Keratinocyte (primary cell): ENCODE data around the gene FAM219A. TPM values are rescaled to one million over a fixed set of nuclear protein-coding genes. Genes with fewer than 3 reads are reported as not detected.
A peak's percentile ranks its signal among the peaks of the same experiment; 100 is the strongest.

ENCODE experiments used
- DNase-seq: peaks from one replicate; pipeline ENCODE4 v3.0.0-alpha.2; 2011; ENCODE audit warnings: low read depth, missing footprints, low spot score
- FAIRE-seq: peaks from 2 replicates; lab custom pipeline; 2011; peaks lifted over from hg19 to GRCh38; lab: Jason Lieb, UNC
- H2AFZ ChIP-seq: 2 replicates; pipeline ENCODE4 v1.6.0; 2012; ENCODE audit warnings: low read length, control low read depth, inconsistent platforms; ENCODE audit not compliant: control insufficient read depth
- H3K27ac ChIP-seq: 2 replicates; pipeline ENCODE4 v1.5.1; 2011; ENCODE audit warnings: low read length; ENCODE audit not compliant: control insufficient read depth, insufficient read depth
- H3K27me3 ChIP-seq: 3 replicates; pipeline ENCODE4 v1.6.0; 2011; ENCODE audit warnings: low read length; ENCODE audit not compliant: control insufficient read depth, insufficient read depth; ENCODE audit errors: extremely low read depth
- H3K36me3 ChIP-seq, 2 experiments: 2 replicates in 1 of 2; 3 replicates in 1 of 2; pipeline ENCODE4 v1.5.1; 2011; ENCODE audit warnings: low read length in 2 of 2, mild to moderate bottlenecking in 1 of 2; ENCODE audit not compliant: control insufficient read depth in 2 of 2, insufficient read depth in 2 of 2; ENCODE audit errors: extremely low read depth in 1 of 2
- H3K4me1 ChIP-seq: 3 replicates; pipeline ENCODE4 v1.5.1; 2011; ENCODE audit warnings: low read length; ENCODE audit not compliant: control insufficient read depth, insufficient read depth; ENCODE audit errors: extremely low read depth
- H3K4me2 ChIP-seq: 3 replicates; pipeline ENCODE4 v1.6.0; 2011; ENCODE audit warnings: low read depth, low read length; ENCODE audit not compliant: control insufficient read depth, insufficient read depth; ENCODE audit errors: extremely low read depth
- H3K4me3 ChIP-seq, 3 experiments: fragments of 200-600 bp in 1 of 3; sonication (generic) in 1 of 3; 2 replicates in 2 of 3; 3 replicates in 1 of 3; pipeline ENCODE4 v1.5.1; 2011 to 2016; ENCODE audit warnings: low read length in 3 of 3, mild to moderate bottlenecking in 3 of 3, control low read depth in 2 of 3, inconsistent platforms in 1 of 3, low read depth in 1 of 3, mixed read lengths in 1 of 3, mixed run types in 1 of 3, moderate library complexity in 1 of 3; ENCODE audit not compliant: control insufficient read depth in 2 of 3, insufficient read depth in 2 of 3; ENCODE audit errors: extremely low read depth in 1 of 3
- H3K79me2 ChIP-seq: 2 replicates; pipeline ENCODE4 v1.6.0; 2012; ENCODE audit warnings: low read length; ENCODE audit not compliant: control insufficient read depth, insufficient read depth
- H3K9ac ChIP-seq: 3 replicates; pipeline ENCODE4 v1.6.0; 2011; ENCODE audit warnings: low read length; ENCODE audit not compliant: control insufficient read depth, insufficient read depth; ENCODE audit errors: extremely low read depth
- H3K9me1 ChIP-seq: 3 replicates; pipeline ENCODE4 v1.6.0; 2011; ENCODE audit warnings: low read length; ENCODE audit not compliant: control insufficient read depth, insufficient read depth; ENCODE audit errors: extremely low read depth
- H3K9me3 ChIP-seq: 2 replicates; pipeline ENCODE4 v1.5.1; 2012; ENCODE audit warnings: low read depth, low read length; ENCODE audit not compliant: control insufficient read depth
- H4K20me1 ChIP-seq: 3 replicates; pipeline ENCODE4 v1.6.0; 2011; ENCODE audit warnings: low read length; ENCODE audit not compliant: control insufficient read depth, insufficient read depth; ENCODE audit errors: extremely low read depth
- EZH2 ChIP-seq: IDR thresholded peaks from one replicate; pipeline ENCODE4 v1.6.1; 2012; ENCODE audit warnings: inconsistent platforms, mild to moderate bottlenecking, low read length, moderate library complexity
- dilution Hi-C: fragments of 300-500 bp; cut with MboI; formaldehyde crosslinking; loops from one replicate; pipeline ENCODE4 v1.7.0; 2020; ENCODE audit warnings: low sequenced_read_pairs; ENCODE audit not compliant: extremely low pct_ligation_motif_present
- polyA plus RNA-seq, 5 experiments: library from polyadenylated mRNA; depleted of rRNA in 3 of 5; stranded (reverse) in 3 of 5; stranded (forward) in 1 of 5; unstranded in 1 of 5; fragments of >200 nt; gene quantifications; 1 replicate in 1 of 5; 2 replicates in 3 of 5; 3 replicates in 1 of 5; pipeline versions ENCODE4 v1.2.1 to v1.2.3, GENCODE V29; 2011 to 2012; ENCODE audit warnings: missing spikeins in 2 of 5, low read depth in 1 of 5, low replicate concordance in 1 of 5
- TF ChIP-seq, protein P1 (sequence below), 3 experiments: IDR thresholded peaks in 1 of 3; conservative IDR thresholded peaks in 1 of 3; optimal IDR thresholded peaks in 1 of 3; 2 replicates in 2 of 3; 3 replicates in 1 of 3; pipeline versions ENCODE3 to v1.5.1; 2011; ENCODE audit warnings: low read length in 3 of 3, mild to moderate bottlenecking in 3 of 3, moderate library complexity in 2 of 3, control low read depth in 1 of 3, inconsistent platforms in 1 of 3; ENCODE audit not compliant: insufficient read depth in 2 of 3; ENCODE audit errors: extremely low read depth in 1 of 3

FAM219A gene
- polyA plus RNA-seq, 1 donor (not counting 4 experiments of a cell fraction or from before 2014, with no cell fraction given) = 8.9 TPM

DNA sequence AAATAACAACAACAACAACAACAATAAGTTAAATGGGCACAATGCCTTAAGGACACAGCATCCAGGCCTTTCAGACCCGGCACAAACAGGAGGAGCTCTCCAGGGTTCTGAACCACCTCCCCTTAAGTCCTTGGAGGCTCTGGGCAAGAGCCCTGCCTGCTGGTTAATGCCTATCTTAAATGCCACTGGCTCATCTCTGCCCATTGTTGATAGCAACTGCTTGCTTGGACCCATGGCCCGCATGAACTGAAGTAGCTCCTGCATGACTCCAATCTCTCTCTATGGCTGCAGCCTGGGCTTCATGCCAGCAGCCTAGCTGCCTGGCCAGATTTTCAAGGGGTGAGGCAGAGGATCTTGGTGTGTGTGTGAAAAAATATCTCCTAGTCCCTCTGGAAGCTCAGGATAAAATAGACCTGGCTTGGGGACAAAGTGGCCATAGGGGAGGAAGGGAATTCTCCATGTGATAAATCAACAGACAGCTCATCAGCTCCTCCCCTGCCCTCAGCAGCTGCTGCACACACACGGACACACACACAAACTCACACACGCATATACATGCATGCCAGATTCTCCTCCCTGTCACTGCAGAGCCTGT lies 27.4 kb downstream of the FAM219A start:
- FAIRE-seq (peak; percentile 41), DNase-seq (peak; percentile 36)
- H3K79me2 ChIP-seq = no peaks in the 10 kb centered on the region
- H4K20me1 ChIP-seq = peaks cover 8% of the 10 kb centered on the region
- peaks cover 0 to 8% of the 10 kb centered on the region in 2 experiments for H3K36me3 ChIP-seq
- TF ChIP-seq, protein P1, sequence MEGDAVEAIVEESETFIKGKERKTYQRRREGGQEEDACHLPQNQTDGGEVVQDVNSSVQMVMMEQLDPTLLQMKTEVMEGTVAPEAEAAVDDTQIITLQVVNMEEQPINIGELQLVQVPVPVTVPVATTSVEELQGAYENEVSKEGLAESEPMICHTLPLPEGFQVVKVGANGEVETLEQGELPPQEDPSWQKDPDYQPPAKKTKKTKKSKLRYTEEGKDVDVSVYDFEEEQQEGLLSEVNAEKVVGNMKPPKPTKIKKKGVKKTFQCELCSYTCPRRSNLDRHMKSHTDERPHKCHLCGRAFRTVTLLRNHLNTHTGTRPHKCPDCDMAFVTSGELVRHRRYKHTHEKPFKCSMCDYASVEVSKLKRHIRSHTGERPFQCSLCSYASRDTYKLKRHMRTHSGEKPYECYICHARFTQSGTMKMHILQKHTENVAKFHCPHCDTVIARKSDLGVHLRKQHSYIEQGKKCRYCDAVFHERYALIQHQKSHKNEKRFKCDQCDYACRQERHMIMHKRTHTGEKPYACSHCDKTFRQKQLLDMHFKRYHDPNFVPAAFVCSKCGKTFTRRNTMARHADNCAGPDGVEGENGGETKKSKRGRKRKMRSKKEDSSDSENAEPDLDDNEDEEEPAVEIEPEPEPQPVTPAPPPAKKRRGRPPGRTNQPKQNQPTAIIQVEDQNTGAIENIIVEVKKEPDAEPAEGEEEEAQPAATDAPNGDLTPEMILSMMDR (optimal IDR thresholded peaks at IDR 0.05 in 1 of 3, IDR thresholded peaks at IDR 0.05 in 1 of 3, conservative IDR thresholded peaks at IDR 0.05 in 1 of 3; ENCODE audit: extremely low read depth in 1 of 3, insufficient read depth in 2 of 3, low read length in 3 of 3) = no peak
- TF ChIP-seq EZH2 = no peak
- H2AFZ ChIP-seq = no peak overlapping the region
- H3K4me1 ChIP-seq = peaks cover 3% of the 10 kb centered on the region
- no peak overlapping the region for H3K9ac ChIP-seq
- no peak overlapping the region for H3K27ac ChIP-seq
- H3K4me2 ChIP-seq = no peak overlapping the region
- no peaks in the 10 kb centered on the region for H3K27me3 ChIP-seq
- H3K9me1 ChIP-seq = no peaks in the 10 kb centered on the region
- dilution Hi-C loops = no loop called here
- no peak overlapping the region for H3K4me3 ChIP-seq
- H3K9me3 ChIP-seq = no peaks in the 10 kb centered on the region

- no peak for FAIRE-seq
Observed at GRCh38 chr9:34428325-34428958, 29.9 kb downstream of the FAM219A start.

More at GRCh38 chr9:34428325-34428958, 29.9 kb downstream of the FAM219A start:
- TF ChIP-seq, protein P1 (optimal IDR thresholded peaks at IDR 0.05 in 1 of 3, IDR thresholded peaks at IDR 0.05 in 1 of 3, conservative IDR thresholded peaks at IDR 0.05 in 1 of 3; ENCODE audit: extremely low read depth in 1 of 3, insufficient read depth in 2 of 3, low read length in 3 of 3) = no peak
- TF ChIP-seq EZH2 = no peak
- Histone ChIP-seq H3K27me3 (no peaks in the 10 kb centered on the region), H3K27ac (no peak overlapping the region), H4K20me1 (peaks cover 8% of the 10 kb centered on the region), H3K79me2 (no peaks in the 10 kb centered on the region), H3K4me1 (peaks cover 3% of the 10 kb centered on the region), H3K9me3 (no peaks in the 10 kb centered on the region), H3K4me2 (no peak overlapping the region), H2AFZ (no peak overlapping the region), H3K9ac (no peak overlapping the region), H3K36me3 (peaks cover 0 to 8% of the 10 kb centered on the region in 2 experiments), H3K9me1 (no peaks in the 10 kb centered on the region), H3K4me3 (no peak overlapping the region)
- dilution Hi-C loops = no loop called here
- DNase-seq = no peak
